Breast epithelium (tissue), 3 donors: Measurements from ENCODE around the gene LBHD1.

Source experiments
- CTCF ChIP-seq, 3 donors: fragments of 450-650 bp; IDR thresholded peaks; one replicate each; pipeline ENCODE4 v1.5.1; 2016 to 2017; ENCODE audit warnings: antibody characterized with exemption in 3 of 3, mild to moderate bottlenecking in 3 of 3, moderate library complexity in 3 of 3
- POLR2A ChIP-seq: fragments of 450-650 bp; IDR thresholded peaks from one replicate; pipeline ENCODE4 v1.6.1; 2016; ENCODE audit warnings: antibody characterized with exemption, mild to moderate bottlenecking, moderate library complexity

GRCh38 chr11:62613291-62613778, 58.7 kb downstream of the LBHD1 start:
- TF ChIP-seq CTCF (IDR thresholded peaks at IDR 0.05) (no peak), POLR2A (no peak)
